Measurements from ENCODE around the gene ETDC.
"Not testable (repeated sequence)": the region's sequence is repeated elsewhere in the genome, so short reads cannot be mapped to it uniquely, and the experiment has no call there.

ETDC gene

GRCh38 chrX:135309430-135309923 is at the start of gene ETDC:
TSS of gene ETDC (plus strand) at chrX:135309480. CDS start at chrX:135309480, 0 bp downstream.
- no peak for DNase-seq

DNA sequence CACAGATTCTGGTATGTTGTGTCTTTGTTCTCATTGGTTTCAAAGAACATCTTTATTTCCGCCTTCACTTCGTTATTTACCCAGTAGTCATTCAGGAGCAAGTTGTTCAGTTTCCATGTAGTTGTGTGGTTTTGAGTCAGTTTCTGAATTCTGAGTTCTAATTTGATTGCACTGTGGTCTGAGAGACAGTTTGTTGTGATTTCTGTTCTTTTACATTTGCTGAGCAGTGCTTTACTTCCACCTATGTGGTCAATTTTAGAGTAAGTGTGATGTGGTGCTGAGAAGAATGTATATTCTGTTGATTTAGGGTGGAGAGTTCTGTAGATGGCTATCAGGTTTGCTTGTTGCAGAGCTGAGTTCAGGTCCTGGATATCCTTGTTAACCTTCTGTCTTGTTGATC is 48.3 kb upstream of the ETDC start:
- not testable (repeated sequence) for DNase-seq

- not testable (repeated sequence) for DNase-seq
Measured at GRCh38 chrX:135263376-135263775, 45.9 kb upstream of the ETDC start.

DNA sequence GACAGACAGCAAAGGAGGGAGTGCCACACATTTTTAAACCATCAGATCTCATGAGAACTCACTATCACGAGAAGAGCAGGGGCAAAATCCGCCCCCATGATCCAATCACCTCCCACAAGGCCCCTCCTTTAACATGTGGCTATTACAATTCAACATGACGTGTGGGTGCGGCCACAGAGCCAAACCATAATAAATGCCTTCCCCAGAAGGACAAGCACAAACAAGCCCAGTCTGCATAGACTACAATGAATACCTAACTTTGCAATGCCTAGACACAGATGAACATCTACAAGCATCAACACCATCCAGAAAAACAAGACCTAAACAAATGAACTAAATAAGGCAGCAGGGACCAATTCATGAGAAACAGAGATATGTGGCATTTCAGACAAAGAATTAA is 45.1 kb upstream of the ETDC start:
- no peak for DNase-seq

DNA sequence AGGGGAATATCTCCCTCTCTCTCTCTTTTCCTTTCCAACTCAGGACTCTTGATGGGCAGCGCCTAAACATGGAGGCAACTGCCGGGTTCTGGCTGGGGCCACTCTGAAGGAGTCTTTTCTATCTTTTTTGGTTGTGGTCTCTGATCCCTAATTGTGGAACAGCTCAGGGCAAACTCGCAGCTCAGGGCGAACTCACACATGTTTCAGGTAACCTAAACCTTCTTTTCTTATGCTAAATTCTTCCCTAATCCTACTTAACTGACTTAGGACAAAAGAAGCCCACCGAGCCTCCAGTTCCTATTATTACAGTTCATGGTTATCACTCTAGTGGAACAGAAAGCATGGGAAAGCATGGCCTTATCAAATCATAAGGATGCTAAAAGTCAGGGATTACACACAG is 36.1 kb upstream of the ETDC start:
- DNase-seq, result no peak

DNA sequence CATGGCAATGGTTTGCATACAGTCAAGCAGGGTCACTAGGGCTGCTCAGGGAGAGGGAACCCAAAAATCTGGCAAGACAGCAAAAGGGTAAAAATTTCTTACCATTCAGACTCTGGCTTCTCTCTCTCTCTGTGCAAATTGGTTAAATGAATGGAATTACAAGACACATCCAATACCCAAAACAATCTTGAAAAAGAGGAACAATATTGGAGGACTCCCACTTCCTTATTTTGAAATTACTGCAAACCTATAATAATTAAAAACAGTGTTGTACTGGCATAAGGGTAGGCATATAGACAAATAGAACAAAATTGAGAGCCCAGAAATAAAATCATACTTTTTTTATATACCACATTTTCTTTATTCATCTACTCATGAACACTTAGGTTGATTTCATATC is 33.3 kb upstream of the ETDC start:
- no peak for DNase-seq

DNA sequence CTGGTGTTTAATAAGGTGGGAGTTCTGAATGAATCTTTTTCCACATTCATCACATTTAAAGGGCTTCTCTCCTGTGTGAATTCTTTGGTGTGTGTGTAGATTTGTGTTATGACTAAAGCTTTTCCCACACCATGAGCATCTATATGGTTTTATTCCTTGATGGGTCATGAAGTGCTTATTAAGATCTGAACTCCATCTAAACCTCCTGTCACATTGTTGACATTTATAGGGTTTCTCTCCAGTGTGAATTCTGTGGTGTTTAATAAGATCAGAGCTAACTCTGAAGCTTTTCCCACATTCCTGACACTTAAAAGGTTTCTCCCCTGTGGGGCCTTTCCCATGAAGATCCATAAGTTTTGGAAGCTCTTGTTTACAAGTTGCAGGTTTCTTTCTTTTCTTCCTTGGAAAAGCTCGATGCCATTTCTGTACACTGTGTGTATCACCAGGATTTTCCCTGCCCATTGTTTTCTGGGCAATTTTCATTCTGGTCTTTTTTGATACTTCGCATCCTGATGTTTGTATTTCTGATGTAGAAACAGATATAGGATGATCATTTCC is 21.9 kb upstream of the ETDC start:
- DNase-seq, result no peak

DNA sequence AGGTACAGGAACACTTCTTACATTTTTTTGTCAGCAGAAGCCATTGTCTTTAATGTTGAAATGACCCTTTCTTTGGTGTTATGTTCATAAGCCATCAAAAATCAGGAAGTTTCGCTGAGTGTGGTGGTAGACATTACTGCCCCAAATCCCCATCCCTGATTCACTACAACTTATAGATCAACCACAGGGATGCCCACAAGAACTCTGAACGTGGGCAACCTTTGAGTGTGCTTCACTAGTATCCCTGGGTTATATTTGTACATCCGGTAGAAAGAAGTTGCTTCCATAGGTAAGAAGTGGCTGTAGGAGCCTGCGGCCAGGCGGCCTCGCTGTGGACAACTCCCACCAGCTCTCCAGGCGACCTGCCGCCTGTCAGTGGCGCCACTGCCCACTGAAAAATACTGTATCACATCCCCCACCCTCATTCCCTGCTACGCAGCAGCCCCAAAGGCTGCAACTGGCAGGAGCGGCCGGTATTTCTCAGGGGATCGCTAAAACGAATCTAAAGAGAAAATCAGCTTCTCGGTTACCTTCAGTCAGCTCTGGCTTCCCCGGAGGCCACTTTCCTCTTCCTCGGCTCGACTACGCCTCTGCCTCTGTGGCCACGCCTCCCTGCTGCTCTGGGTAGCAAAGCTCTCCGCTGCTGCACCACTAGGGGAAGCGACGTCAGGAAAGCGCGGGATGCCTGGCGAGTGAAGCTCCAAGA is 13.9 kb upstream of the ETDC start:
- peak; percentile 14 for DNase-seq

DNA sequence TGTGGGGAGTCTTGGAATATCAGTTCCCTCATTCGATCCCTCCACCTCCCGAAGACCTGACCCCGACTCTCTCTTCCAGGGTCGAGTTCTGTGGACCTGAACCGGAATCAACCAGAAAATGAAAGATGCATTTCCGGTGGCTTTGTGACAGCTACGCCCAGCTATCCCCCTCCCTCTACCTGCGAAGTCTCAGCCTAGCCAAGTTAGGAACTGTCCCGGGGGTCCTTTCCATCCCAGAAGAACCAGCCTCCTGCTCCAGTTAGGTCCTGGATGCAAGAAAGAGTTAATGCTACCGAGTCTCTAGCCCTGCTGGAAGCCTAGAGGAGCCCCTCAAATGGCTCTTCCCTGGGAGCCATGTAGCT is 13.4 kb upstream of the ETDC start:
- DNase-seq, result no peak

DNA sequence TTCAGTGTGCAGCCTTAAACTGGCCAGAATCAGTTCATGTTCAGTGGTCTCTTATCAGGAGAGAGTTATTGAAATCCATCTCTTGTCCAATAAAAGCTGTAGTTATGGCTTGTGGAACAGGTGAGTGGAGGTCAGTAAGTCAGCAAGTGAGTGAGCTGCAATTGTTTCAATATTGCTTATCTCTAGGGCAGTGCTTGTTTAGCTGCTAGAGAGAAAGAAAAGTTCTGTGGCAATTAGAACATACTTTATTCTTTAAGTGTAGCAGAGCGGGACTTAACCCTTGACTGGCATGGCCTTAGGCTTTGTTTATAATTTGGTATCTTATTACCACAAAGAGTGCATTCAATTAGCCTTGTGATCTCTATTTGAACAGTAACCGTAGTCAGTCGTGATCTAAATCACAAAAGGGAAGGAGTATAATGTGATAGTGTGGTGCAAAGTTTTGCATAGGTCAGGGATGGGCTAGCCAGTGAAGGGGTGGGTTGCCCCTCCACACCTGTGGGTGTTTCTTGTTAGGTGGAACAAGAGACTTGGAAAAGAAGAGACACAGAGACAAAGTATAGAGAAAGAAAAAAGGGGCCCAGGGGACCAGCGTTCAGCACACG is 6.9 kb upstream of the ETDC start:
- no peak for DNase-seq

- DNase-seq, result no peak
Measured at GRCh38 chrX:135304741-135305140, 4.5 kb upstream of the ETDC start.

DNA sequence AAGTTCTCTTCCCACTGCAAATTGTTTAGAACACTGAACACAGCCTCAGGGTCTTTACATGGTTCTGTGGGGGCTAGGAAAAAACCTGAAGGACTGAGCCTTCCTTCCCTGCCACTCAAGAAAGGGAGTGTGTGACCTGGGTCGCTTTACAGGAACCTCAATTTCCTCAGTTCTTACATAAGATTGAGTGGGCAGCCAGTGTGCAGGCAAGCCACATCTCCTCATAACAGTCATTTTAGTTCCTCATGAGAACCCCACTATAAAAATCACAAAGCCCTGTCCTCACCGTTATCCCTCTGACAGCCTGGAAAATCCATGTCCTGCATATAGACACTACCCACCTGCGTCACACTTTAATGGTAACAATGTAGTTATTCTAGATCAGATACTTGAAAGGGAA is 2.1 kb upstream of the ETDC start:
- no peak for DNase-seq

GRCh38 chrX:135308345-135308855 is 880 bp upstream of the ETDC start:
- no peak for DNase-seq

DNA sequence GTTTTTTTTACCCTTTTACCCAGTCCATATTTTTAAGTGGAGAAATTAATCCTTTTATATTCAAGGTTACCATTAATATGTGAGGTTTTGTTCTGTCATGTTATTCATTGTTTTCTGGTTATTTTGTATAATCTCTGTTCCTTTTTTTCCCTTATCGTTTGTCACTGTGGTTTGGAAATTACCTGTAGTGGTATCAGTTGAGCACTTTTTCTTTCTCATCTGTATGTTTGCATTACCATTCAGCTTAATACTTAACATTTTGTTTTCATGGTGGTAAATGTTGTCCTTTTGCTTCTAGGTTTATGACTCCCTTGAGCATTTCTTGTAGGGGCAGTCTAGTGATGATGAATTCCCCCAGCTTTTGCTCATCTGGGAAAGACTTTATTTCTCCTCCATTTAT is 6.6 kb downstream of the ETDC start:
- no peak for DNase-seq

GRCh38 chrX:135324463-135324862 is 15.2 kb downstream of the ETDC start:
- DNase-seq, result no peak

- DNase-seq, result not testable (repeated sequence)
Measured at GRCh38 chrX:135325036-135325818, 15.9 kb downstream of the ETDC start.

DNA sequence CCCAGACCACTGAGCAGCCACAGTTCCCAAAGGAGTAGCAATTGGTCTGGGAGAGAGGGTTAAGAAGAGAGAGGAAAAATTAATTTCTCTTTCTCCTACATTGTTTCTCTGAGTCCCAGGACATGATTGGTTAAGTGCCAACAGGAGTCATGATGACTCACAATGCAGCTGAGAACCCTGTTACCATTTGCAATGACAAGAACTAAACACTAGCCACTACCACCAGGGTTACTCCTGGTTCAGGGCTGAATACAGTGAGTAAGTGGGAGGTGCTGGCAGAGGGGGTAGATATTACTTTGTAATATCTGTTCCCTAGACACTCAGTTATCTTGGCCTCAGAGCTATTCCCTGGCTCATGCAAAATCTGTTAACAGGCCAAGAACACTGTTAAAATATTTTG is 18.0 kb downstream of the ETDC start:
- peak; percentile 87 for DNase-seq

GRCh38 chrX:135328421-135329005 is 19.2 kb downstream of the ETDC start:
- peak; percentile 10 for DNase-seq

- DNase-seq, result no peak
Measured at GRCh38 chrX:135330706-135331105, 21.4 kb downstream of the ETDC start.

DNA sequence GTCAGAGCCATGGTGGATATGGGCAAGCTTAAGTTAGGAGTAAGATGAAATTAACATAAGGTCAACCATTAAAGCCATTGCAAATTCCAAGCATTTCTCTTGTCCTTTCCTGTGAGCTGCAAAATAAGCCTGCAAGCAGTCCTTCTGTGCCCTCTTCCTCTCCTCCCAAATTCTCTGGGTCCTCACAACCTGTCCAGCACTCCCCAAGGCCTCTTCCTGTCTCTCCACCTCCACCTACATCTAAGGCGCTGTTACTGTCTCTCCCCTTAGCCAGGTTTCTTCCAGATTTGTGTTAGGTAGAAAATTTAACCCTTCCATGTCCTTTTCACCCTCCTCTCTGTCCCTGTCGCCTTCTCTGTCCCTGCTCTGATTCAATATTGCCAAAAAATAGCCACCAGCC is 22.2 kb downstream of the ETDC start:
- no peak for DNase-seq

DNA sequence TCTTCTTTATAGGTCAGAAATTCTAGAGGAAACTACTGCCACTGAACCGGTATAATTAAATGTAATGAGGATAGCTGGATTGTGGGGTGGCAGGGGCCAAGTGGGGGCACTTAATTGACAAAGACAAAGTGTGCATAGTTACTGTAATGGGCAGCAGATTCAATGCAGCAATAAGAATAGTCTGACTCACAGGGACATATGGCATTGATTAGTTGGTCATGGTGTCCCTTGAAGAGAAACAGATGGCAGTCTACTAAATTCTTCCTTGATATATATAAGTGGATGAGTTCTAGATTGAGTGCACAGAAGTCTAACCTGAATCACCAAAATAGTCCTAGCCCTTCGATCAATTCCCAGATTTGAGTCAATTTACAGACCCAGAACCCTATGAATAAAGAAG is 31.6 kb downstream of the ETDC start:
- DNase-seq, result peak; percentile 78

DNA sequence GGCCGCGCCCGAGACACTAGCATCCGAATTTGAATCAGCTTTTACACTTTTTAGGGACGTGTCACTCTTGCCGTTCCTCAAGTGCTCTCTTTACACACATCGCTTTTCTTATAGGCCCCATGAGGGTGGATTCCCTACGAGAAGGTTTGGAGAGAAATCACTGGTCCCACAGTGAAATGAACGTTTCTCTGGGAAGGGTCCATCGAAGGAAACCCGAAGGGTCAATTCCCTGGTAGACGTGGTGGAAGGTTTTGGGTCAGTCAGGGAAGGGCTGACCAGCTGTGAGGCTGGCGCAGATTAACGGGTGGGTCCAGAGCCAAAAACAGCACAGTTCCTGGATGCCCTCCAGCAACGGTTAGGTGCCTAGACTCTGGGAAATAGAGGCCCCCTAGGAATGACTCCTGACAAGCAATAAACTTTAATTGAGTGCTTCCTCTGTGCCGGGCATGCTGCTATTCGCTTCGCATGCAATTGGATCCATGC is 35.9 kb downstream of the ETDC start:
- peak; percentile 68 for DNase-seq

- no peak for DNase-seq
Measured at GRCh38 chrX:135346975-135347374, 37.7 kb downstream of the ETDC start.
